Sigmoid colon (tissue), 3 donors: ENCODE data around the gene SMOC2.

ENCODE experiments used
- CTCF ChIP-seq, 4 experiments: fragments of 450-650 bp in 3 of 4; fragments of 200-600 bp in 1 of 4; IDR thresholded peaks; one replicate each; pipeline ENCODE4 v1.5.1; 2016 to 2019; ENCODE audit warnings: antibody characterized with exemption in 4 of 4, mild to moderate bottlenecking in 3 of 4, moderate library complexity in 2 of 4
- POLR2A ChIP-seq, 2 donors: fragments of 450-650 bp; IDR thresholded peaks; one replicate each; pipeline ENCODE4 v1.6.1; 2016; ENCODE audit warnings: antibody characterized with exemption in 2 of 2, mild to moderate bottlenecking in 2 of 2, moderate library complexity in 2 of 2

DNA sequence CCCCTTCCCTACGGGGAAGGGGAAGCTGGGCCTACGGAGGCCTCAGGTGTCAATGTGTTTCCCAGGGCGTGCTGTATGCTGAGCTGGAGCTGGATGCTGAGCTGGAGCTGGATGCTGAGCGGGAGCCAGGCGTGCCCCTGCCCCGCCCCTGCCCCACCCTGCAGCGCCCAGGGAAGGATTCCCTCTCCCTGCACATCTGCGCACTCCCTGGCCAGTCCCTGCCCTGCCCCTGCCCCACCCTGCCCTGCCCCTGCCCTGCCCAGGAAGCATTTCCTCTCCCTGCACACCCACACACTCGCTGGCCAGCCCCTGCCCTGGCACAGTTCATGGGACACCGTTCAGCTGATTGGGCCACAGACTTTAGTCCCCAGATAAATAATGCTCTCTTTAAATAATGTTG lies 196.8 kb downstream of the SMOC2 start:
- TF ChIP-seq CTCF (IDR thresholded peaks at IDR 0.05) (no peak), POLR2A (IDR thresholded peaks at IDR 0.05) (no peak)
